HepG2 (cell line): ENCODE results near the gene ADAMTS8. TPM values are rescaled to one million over a fixed set of nuclear protein-coding genes. Genes with fewer than 3 reads are reported as not detected.

ENCODE experiments used
- ATAC-seq: fragments of 200-7000 bp; cut with Tn5 transposase; 3 replicates; pipeline ENCODE4 v1.9.1; 2020; ENCODE audit warnings: mild to moderate bottlenecking, moderate library complexity
- BruUV-seq: library from RNA; stranded (reverse); fragments of 400-500 nt; replicated peaks from 2 replicates; lab custom pipeline; 2021; lab: Mats Ljungman, UMichigan
- CTCF ChIA-PET: fragments of 300-600 bp; formaldehyde crosslinking; extraction: SDS; loops from one replicate; lab custom pipeline; 2021; ENCODE audit warnings: low total read pairs, inconsistent platforms, low intra/inter-chr PET ratio; lab: Yijun Ruan, JAX
- POLR2A ChIA-PET: fragments of 350-600 bp; sonication (Branson Sonifier 250); formaldehyde crosslinking; loops from one replicate; lab custom pipeline; 2020; ENCODE audit warnings: antibody characterized with exemption, inconsistent platforms; lab: Yijun Ruan, JAX
- DNase-seq: peaks from one replicate; pipeline ENCODE4 v3.0.0-alpha.2; 2015; ENCODE audit warnings: low spot score
- FAIRE-seq: peaks from 3 replicates; lab custom pipeline; 2011; peaks lifted over from hg19 to GRCh38; lab: Jason Lieb, UNC
- H2AFZ ChIP-seq: one replicate; pipeline ENCODE4 v1.6.1; 2011; ENCODE audit warnings: low read length, inconsistent platforms
- H3K27ac ChIP-seq: fragments of 300-600 bp; 3 replicates; pipeline ENCODE4 v1.8.0; 2011; ENCODE audit warnings: mixed run types, mild to moderate bottlenecking, mixed read lengths, low read length, inconsistent platforms; ENCODE audit not compliant: insufficient read depth; ENCODE audit errors: extremely low read length
- H3K27me3 ChIP-seq, 2 experiments: fragments of 200-600 bp in 1 of 2; 2 replicates in 1 of 2; 3 replicates in 1 of 2; pipeline versions ENCODE4 v1.6.0 to v1.8.0; 2011; ENCODE audit warnings: low read length in 2 of 2, mild to moderate bottlenecking in 2 of 2, moderate library complexity in 2 of 2, inconsistent platforms in 1 of 2; ENCODE audit not compliant: insufficient read depth in 2 of 2, control insufficient read depth in 1 of 2
- H3K36me3 ChIP-seq, 2 experiments: fragments of 200-600 bp in 1 of 2; replicated peaks in 1 of 2; 2 replicates in 1 of 2; 3 replicates in 1 of 2; pipeline versions ENCODE4 v1.5.1 to v1.8.0; 2011; ENCODE audit warnings: low read length in 2 of 2, inconsistent platforms in 1 of 2; ENCODE audit not compliant: insufficient read depth in 2 of 2, control insufficient read depth in 1 of 2
- H3K4me1 ChIP-seq: 2 replicates; pipeline ENCODE4 v1.5.1; 2012; ENCODE audit warnings: low read length, inconsistent platforms; ENCODE audit not compliant: insufficient read depth
- H3K4me2 ChIP-seq: 2 replicates; pipeline ENCODE4 v1.6.0; 2011; ENCODE audit warnings: low read depth, low read length, inconsistent platforms
- H3K4me3 ChIP-seq, 3 experiments: fragments of 200-600 bp in 1 of 3; sonication (generic), shearing (Covaris generic) in 1 of 3; replicated peaks in 1 of 3; 2 replicates each; pipeline ENCODE4 v1.5.1; 2011 to 2016; ENCODE audit warnings: low read length in 3 of 3, inconsistent platforms in 2 of 3, low read depth in 2 of 3, mild to moderate bottlenecking in 2 of 3, control low read depth in 1 of 3, mixed read lengths in 1 of 3; ENCODE audit not compliant: insufficient read depth in 1 of 3
- H3K79me2 ChIP-seq: one replicate; pipeline ENCODE4 v1.6.1; 2011; ENCODE audit warnings: low read length, inconsistent platforms; ENCODE audit not compliant: insufficient read depth
- H3K9ac ChIP-seq: 2 replicates; pipeline ENCODE4 v1.6.0; 2011; ENCODE audit warnings: mild to moderate bottlenecking, low read depth, low read length, inconsistent platforms; ENCODE audit not compliant: insufficient read depth
- H3K9me3 ChIP-seq: 2 replicates; pipeline ENCODE4 v1.5.1; 2012; ENCODE audit warnings: mild to moderate bottlenecking, low read length
- H4K20me1 ChIP-seq: 2 replicates; pipeline ENCODE4 v1.6.0; 2011; ENCODE audit warnings: inconsistent platforms, mild to moderate bottlenecking, low read length, moderate library complexity; ENCODE audit not compliant: insufficient read depth
- ARID2 ChIP-seq: sonication (generic); formaldehyde crosslinking; IDR thresholded peaks from 2 replicates; pipeline ENCODE4 v1.8.1; 2022; ENCODE audit warnings: mild to moderate bottlenecking, missing genetic modification reagents, borderline replicate concordance
- ARNT2 ChIP-seq: sonication (generic); formaldehyde crosslinking; IDR thresholded peaks from 2 replicates; pipeline ENCODE4 v1.8.0; 2022; ENCODE audit warnings: mild to moderate bottlenecking, low read depth, missing genetic modification reagents, moderate library complexity
- CHD2 ChIP-seq: IDR thresholded peaks from 2 replicates; pipeline ENCODE4 v1.6.1; 2011; ENCODE audit warnings: low read depth, low read length, improper control_type of control experiment
- EP300 ChIP-seq, 3 experiments: sonication (generic) in 1 of 3; formaldehyde crosslinking in 1 of 3; IDR thresholded peaks; 2 replicates each; pipeline versions ENCODE4 v1.5.1 to v1.6.1; 2011 to 2020; ENCODE audit warnings: low read depth in 2 of 3, low read length in 2 of 3, borderline replicate concordance in 1 of 3, improper control_type of control experiment in 1 of 3, mild to moderate bottlenecking in 1 of 3, missing genetic modification reagents in 1 of 3, moderate library complexity in 1 of 3
- GTF2F1 ChIP-seq: fragments of 150-350 bp; IDR thresholded peaks from 2 replicates; pipeline ENCODE4 v1.6.1; 2014; ENCODE audit warnings: low read length
- NAIF1 ChIP-seq: sonication (generic); formaldehyde crosslinking; IDR thresholded peaks from 2 replicates; pipeline ENCODE4 v1.5.0; 2020; ENCODE audit warnings: mild to moderate bottlenecking, missing genetic modification reagents, borderline replicate concordance
- NR2F6 ChIP-seq, 2 experiments: IDR thresholded peaks; 2 replicates each; pipeline ENCODE4 v1.6.1; 2016; ENCODE audit warnings: antibody characterized with exemption in 1 of 2, mild to moderate bottlenecking in 1 of 2
- PHF8 ChIP-seq: sonication (generic); formaldehyde crosslinking; IDR thresholded peaks from 2 replicates; pipeline ENCODE4 v1.5.0; 2020; ENCODE audit warnings: missing genetic modification reagents
- SRY ChIP-seq: sonication (generic); formaldehyde crosslinking; IDR thresholded peaks from 2 replicates; pipeline ENCODE4 v1.8.0; 2022; ENCODE audit warnings: mild to moderate bottlenecking, missing genetic modification reagents
- U2AF1 ChIP-seq: fragments of 200-400 bp; formaldehyde crosslinking; optimal IDR thresholded peaks from 2 replicates; pipeline ENCODE3; 2017; ENCODE audit warnings: mild to moderate bottlenecking, low read depth, low read length
- ZNF260 ChIP-seq: sonication (generic); formaldehyde crosslinking; IDR thresholded peaks from 2 replicates; pipeline ENCODE4 v1.4.0; 2020; ENCODE audit warnings: missing genetic modification reagents, low read depth, mild to moderate bottlenecking, borderline replicate concordance
- ZNF274 ChIP-seq: sonication (generic); formaldehyde crosslinking; IDR thresholded peaks from 2 replicates; pipeline ENCODE4 v1.5.1; 2020; ENCODE audit warnings: mild to moderate bottlenecking, missing genetic modification reagents
- ZNF296 ChIP-seq: sonication (generic); formaldehyde crosslinking; conservative IDR thresholded peaks from 2 replicates; pipeline ENCODE4 v1.5.0; 2020; ENCODE audit warnings: mild to moderate bottlenecking, missing genetic modification reagents
- ZNF331 ChIP-seq: sonication (generic); formaldehyde crosslinking; IDR thresholded peaks from 2 replicates; pipeline ENCODE4 v1.4.0; 2020; ENCODE audit warnings: missing genetic modification reagents
- ZNF354B ChIP-seq: sonication (generic); formaldehyde crosslinking; IDR thresholded peaks from 2 replicates; pipeline ENCODE4 v1.8.0; 2022; ENCODE audit warnings: mild to moderate bottlenecking, missing genetic modification reagents
- ZNF7 ChIP-seq: IDR thresholded peaks from 2 replicates; pipeline ENCODE4 v1.6.1; 2016; ENCODE audit warnings: missing biosample characterization, missing genetic modification reagents
- ZZZ3 ChIP-seq: sonication (generic); formaldehyde crosslinking; IDR thresholded peaks from 2 replicates; pipeline ENCODE4 v1.4.0; 2020; ENCODE audit warnings: missing genetic modification reagents, mild to moderate bottlenecking, borderline replicate concordance
- WGBS: methylation state at CpG from one replicate; pipeline ENCODE4 v1.1.6; 2017; ENCODE audit warnings: low lambda C conversion rate; 5-methylcytosine and 5-hydroxymethylcytosine counted together
- in situ Hi-C: cut with HindIII; loops from 2 replicates; pipeline ENCODE4 v1.10.0; 2017; ENCODE audit warnings: low pct_unique_long_range_greater_than_20kb; ENCODE audit not compliant: extremely low pct_ligation_motif_present
- intact Hi-C: fragments of 100-400 bp; cut with micrococcal nuclease; formaldehyde crosslinking; loops from one replicate; pipeline ENCODE4 v1.10.0; 2022; ENCODE audit not compliant: unreplicated experiment
- polyA plus RNA-seq, 8 experiments: library from polyadenylated mRNA; depleted of rRNA in 3 of 8; stranded (reverse) in 7 of 8; unstranded in 1 of 8; fragments of >200 nt; fragmentation: Illumina TruSeq in 4 of 8; extraction: Trizol in 4 of 8; gene quantifications; 2 replicates each; pipeline versions ENCODE4 v1.2.1 to v1.2.3, GENCODE V29; 2011 to 2016; ENCODE audit warnings: low read depth in 4 of 8, missing spikeins in 1 of 8, mixed read lengths in 1 of 8; ENCODE audit not compliant: insufficient read depth in 1 of 8
- total RNA-seq, 5 experiments: library from RNA; depleted of rRNA; stranded (reverse); fragments of >200 nt; fragmentation: Illumina TruSeq; extraction: Trizol; gene quantifications; 2 replicates each; pipeline ENCODE4 v1.2.3, GENCODE V29; 2016; ENCODE audit warnings: low read depth in 1 of 5
- TF ChIP-seq, protein P1 (sequence below): sonication (generic); formaldehyde crosslinking; IDR thresholded peaks from 2 replicates; pipeline ENCODE4 v1.5.0; 2020; ENCODE audit warnings: missing genetic modification reagents, mild to moderate bottlenecking, borderline replicate concordance
- TF ChIP-seq, protein P2 (sequence below): sonication (generic); formaldehyde crosslinking; IDR thresholded peaks from 2 replicates; pipeline ENCODE4 v1.4.0; 2020; ENCODE audit warnings: mild to moderate bottlenecking, missing genetic modification reagents
- TF ChIP-seq, protein P3 (sequence below): sonication (generic); formaldehyde crosslinking; IDR thresholded peaks from 2 replicates; pipeline ENCODE4 v1.9.0; 2021; ENCODE audit warnings: missing genetic modification reagents, borderline replicate concordance

The ADAMTS8 gene
- total and polyA plus RNA-seq, 2 of the 13 experiments (the other 11 are each of a cell fraction or from before 2014, with no cell fraction given), result not detected

DNA sequence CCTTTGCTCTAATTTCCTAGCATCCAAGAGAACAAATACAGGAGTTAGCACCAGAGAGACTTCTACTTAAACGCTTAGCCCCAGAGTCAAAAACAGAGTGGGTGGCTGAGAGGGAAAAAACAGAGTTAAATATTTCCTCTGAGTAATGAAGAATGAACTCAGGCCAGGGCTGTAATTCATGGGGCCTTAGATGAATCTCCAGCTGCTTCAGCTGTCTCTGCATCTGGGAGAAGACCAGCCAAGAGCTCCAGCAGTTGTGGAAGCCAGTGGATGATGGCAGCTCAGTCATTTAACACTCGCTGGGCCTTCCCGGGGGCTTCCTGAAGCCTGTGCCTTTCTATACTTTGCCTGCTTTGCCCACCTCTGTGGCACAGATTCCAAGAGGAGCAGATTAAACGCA lies 14.3 kb upstream of the ADAMTS8 start:
- Histone ChIP-seq H3K27me3 (0 out of 5 replicates have a peak, but pooled peaks cover 0 to 16% of the 10 kb centered on the region in 2 experiments), H3K79me2 (no peaks in the 10 kb centered on the region)
- no peak for TF ChIP-seq ZNF354B (CRISPR knock-in tag)
- TF ChIP-seq, protein P1, sequence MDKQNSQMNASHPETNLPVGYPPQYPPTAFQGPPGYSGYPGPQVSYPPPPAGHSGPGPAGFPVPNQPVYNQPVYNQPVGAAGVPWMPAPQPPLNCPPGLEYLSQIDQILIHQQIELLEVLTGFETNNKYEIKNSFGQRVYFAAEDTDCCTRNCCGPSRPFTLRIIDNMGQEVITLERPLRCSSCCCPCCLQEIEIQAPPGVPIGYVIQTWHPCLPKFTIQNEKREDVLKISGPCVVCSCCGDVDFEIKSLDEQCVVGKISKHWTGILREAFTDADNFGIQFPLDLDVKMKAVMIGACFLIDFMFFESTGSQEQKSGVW (CRISPR knock-in tag), result no peak
- TF ChIP-seq ZNF7 (CRISPR knock-in tag), result no peak
- TF ChIP-seq, protein P2, sequence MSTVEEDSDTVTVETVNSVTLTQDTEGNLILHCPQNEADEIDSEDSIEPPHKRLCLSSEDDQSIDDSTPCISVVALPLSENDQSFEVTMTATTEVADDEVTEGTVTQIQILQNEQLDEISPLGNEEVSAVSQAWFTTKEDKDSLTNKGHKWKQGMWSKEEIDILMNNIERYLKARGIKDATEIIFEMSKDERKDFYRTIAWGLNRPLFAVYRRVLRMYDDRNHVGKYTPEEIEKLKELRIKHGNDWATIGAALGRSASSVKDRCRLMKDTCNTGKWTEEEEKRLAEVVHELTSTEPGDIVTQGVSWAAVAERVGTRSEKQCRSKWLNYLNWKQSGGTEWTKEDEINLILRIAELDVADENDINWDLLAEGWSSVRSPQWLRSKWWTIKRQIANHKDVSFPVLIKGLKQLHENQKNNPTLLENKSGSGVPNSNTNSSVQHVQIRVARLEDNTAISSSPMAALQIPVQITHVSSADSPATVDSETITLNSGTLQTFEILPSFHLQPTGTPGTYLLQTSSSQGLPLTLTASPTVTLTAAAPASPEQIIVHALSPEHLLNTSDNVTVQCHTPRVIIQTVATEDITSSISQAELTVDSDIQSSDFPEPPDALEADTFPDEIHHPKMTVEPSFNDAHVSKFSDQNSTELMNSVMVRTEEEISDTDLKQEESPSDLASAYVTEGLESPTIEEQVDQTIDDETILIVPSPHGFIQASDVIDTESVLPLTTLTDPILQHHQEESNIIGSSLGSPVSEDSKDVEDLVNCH (CRISPR knock-in tag), result no peak
- TF ChIP-seq CHD2, result no peak
- TF ChIP-seq ZNF274 (CRISPR knock-in tag), result no peak
- no peak for TF ChIP-seq NAIF1 (CRISPR knock-in tag)
- no peak for TF ChIP-seq SRY (CRISPR knock-in tag)
- TF ChIP-seq EP300 (IDR thresholded peaks at IDR 0.05; ENCODE audit: low read depth in 2 of 2, low read length in 2 of 2), result no peak
- no peak for TF ChIP-seq EP300 (CRISPR knock-in tag; IDR thresholded peaks at IDR 0.05; ENCODE audit: borderline replicate concordance)
- no peak for TF ChIP-seq ARNT2 (CRISPR knock-in tag)
- TF ChIP-seq GTF2F1, result no peak
- TF ChIP-seq ZNF260 (CRISPR knock-in tag), result no peak
- no peak for TF ChIP-seq PHF8 (CRISPR knock-in tag)
- TF ChIP-seq, protein P3, sequence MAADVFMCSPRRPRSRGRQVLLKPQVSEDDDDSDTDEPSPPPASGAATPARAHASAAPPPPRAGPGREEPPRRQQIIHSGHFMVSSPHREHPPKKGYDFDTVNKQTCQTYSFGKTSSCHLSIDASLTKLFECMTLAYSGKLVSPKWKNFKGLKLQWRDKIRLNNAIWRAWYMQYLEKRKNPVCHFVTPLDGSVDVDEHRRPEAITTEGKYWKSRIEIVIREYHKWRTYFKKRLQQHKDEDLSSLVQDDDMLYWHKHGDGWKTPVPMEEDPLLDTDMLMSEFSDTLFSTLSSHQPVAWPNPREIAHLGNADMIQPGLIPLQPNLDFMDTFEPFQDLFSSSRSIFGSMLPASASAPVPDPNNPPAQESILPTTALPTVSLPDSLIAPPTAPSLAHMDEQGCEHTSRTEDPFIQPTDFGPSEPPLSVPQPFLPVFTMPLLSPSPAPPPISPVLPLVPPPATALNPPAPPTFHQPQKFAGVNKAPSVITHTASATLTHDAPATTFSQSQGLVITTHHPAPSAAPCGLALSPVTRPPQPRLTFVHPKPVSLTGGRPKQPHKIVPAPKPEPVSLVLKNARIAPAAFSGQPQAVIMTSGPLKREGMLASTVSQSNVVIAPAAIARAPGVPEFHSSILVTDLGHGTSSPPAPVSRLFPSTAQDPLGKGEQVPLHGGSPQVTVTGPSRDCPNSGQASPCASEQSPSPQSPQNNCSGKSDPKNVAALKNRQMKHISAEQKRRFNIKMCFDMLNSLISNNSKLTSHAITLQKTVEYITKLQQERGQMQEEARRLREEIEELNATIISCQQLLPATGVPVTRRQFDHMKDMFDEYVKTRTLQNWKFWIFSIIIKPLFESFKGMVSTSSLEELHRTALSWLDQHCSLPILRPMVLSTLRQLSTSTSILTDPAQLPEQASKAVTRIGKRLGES (CRISPR knock-in tag), result no peak
- TF ChIP-seq ZZZ3, result no peak
- no peak for TF ChIP-seq ARID2 (CRISPR knock-in tag)
- no peak for TF ChIP-seq NR2F6 (IDR thresholded peaks at IDR 0.05)
- no peak for TF ChIP-seq NR2F6 (CRISPR knock-in tag; IDR thresholded peaks at IDR 0.05)
- TF ChIP-seq ZNF296 (CRISPR knock-in tag), result no peak
- TF ChIP-seq U2AF1, result no peak
- no peak for TF ChIP-seq ZNF331 (CRISPR knock-in tag)
- TF ChIP-seq, all 625 proteins: peak for 0
- WGBS, result 0% methylated on average over 3 of the region's 4 CpGs
- POLR2A ChIA-PET, result no interaction called here
- Histone ChIP-seq H3K4me2 (no peak overlapping the region), H3K36me3 (no peaks in the 10 kb centered on the region), H4K20me1 (no peaks in the 10 kb centered on the region), H3K27ac (no peak overlapping the region), H3K4me3 (no peak overlapping the region), H3K4me1 (no peaks in the 10 kb centered on the region), H2AFZ (no peak overlapping the region), H3K9me3 (no peaks in the 10 kb centered on the region), H3K9ac (no peak overlapping the region)
- intact Hi-C loops, result no loop called here
- DNase-seq (no peak), ATAC-seq (no peak), FAIRE-seq (no peak)
- in situ Hi-C loops, result no loop called here
- CTCF ChIA-PET, result no interaction called here
- no TSS peak for BruUV-seq
